HepG2 (cell line): ENCODE data around the gene PLCL2. TPM values are rescaled to one million over a fixed set of nuclear protein-coding genes. Genes with fewer than 3 reads are reported as not detected.

Experiments used
- ATAC-seq: fragments of 200-7000 bp; cut with Tn5 transposase; 3 replicates; pipeline ENCODE4 v1.9.1; 2020; ENCODE audit warnings: mild to moderate bottlenecking, moderate library complexity
- BruUV-seq: library from RNA; stranded (reverse); fragments of 400-500 nt; replicated peaks from 2 replicates; lab custom pipeline; 2021; lab: Mats Ljungman, UMichigan
- CTCF ChIA-PET: fragments of 300-600 bp; formaldehyde crosslinking; extraction: SDS; loops from one replicate; lab custom pipeline; 2021; ENCODE audit warnings: low total read pairs, inconsistent platforms, low intra/inter-chr PET ratio; lab: Yijun Ruan, JAX
- POLR2A ChIA-PET: fragments of 350-600 bp; sonication (Branson Sonifier 250); formaldehyde crosslinking; loops from one replicate; lab custom pipeline; 2020; ENCODE audit warnings: antibody characterized with exemption, inconsistent platforms; lab: Yijun Ruan, JAX
- DNase-seq: peaks from one replicate; pipeline ENCODE4 v3.0.0-alpha.2; 2015; ENCODE audit warnings: low spot score
- FAIRE-seq: peaks from 3 replicates; lab custom pipeline; 2011; peaks lifted over from hg19 to GRCh38; lab: Jason Lieb, UNC
- H2AFZ ChIP-seq: one replicate; pipeline ENCODE4 v1.6.1; 2011; ENCODE audit warnings: low read length, inconsistent platforms
- H3K27ac ChIP-seq: fragments of 300-600 bp; 3 replicates; pipeline ENCODE4 v1.8.0; 2011; ENCODE audit warnings: mixed run types, mild to moderate bottlenecking, mixed read lengths, low read length, inconsistent platforms; ENCODE audit not compliant: insufficient read depth; ENCODE audit errors: extremely low read length
- H3K27me3 ChIP-seq, 2 experiments: fragments of 200-600 bp in 1 of 2; 2 replicates in 1 of 2; 3 replicates in 1 of 2; pipeline versions ENCODE4 v1.6.0 to v1.8.0; 2011; ENCODE audit warnings: low read length in 2 of 2, mild to moderate bottlenecking in 2 of 2, moderate library complexity in 2 of 2, inconsistent platforms in 1 of 2; ENCODE audit not compliant: insufficient read depth in 2 of 2, control insufficient read depth in 1 of 2
- H3K36me3 ChIP-seq, 2 experiments: fragments of 200-600 bp in 1 of 2; replicated peaks in 1 of 2; 2 replicates in 1 of 2; 3 replicates in 1 of 2; pipeline versions ENCODE4 v1.5.1 to v1.8.0; 2011; ENCODE audit warnings: low read length in 2 of 2, inconsistent platforms in 1 of 2; ENCODE audit not compliant: insufficient read depth in 2 of 2, control insufficient read depth in 1 of 2
- H3K4me1 ChIP-seq: 2 replicates; pipeline ENCODE4 v1.5.1; 2012; ENCODE audit warnings: low read length, inconsistent platforms; ENCODE audit not compliant: insufficient read depth
- H3K4me2 ChIP-seq: 2 replicates; pipeline ENCODE4 v1.6.0; 2011; ENCODE audit warnings: low read depth, low read length, inconsistent platforms
- H3K4me3 ChIP-seq, 3 experiments: fragments of 200-600 bp in 1 of 3; sonication (generic), shearing (Covaris generic) in 1 of 3; replicated peaks in 1 of 3; 2 replicates each; pipeline ENCODE4 v1.5.1; 2011 to 2016; ENCODE audit warnings: low read length in 3 of 3, inconsistent platforms in 2 of 3, low read depth in 2 of 3, mild to moderate bottlenecking in 2 of 3, control low read depth in 1 of 3, mixed read lengths in 1 of 3; ENCODE audit not compliant: insufficient read depth in 1 of 3
- H3K79me2 ChIP-seq: one replicate; pipeline ENCODE4 v1.6.1; 2011; ENCODE audit warnings: low read length, inconsistent platforms; ENCODE audit not compliant: insufficient read depth
- H3K9ac ChIP-seq: 2 replicates; pipeline ENCODE4 v1.6.0; 2011; ENCODE audit warnings: mild to moderate bottlenecking, low read depth, low read length, inconsistent platforms; ENCODE audit not compliant: insufficient read depth
- H3K9me3 ChIP-seq: 2 replicates; pipeline ENCODE4 v1.5.1; 2012; ENCODE audit warnings: mild to moderate bottlenecking, low read length
- H4K20me1 ChIP-seq: 2 replicates; pipeline ENCODE4 v1.6.0; 2011; ENCODE audit warnings: inconsistent platforms, mild to moderate bottlenecking, low read length, moderate library complexity; ENCODE audit not compliant: insufficient read depth
- EEA1 ChIP-seq: sonication (generic); formaldehyde crosslinking; IDR thresholded peaks from 2 replicates; pipeline ENCODE4 v1.5.1; 2020; ENCODE audit warnings: mild to moderate bottlenecking, missing genetic modification reagents, borderline replicate concordance
- GATAD1 ChIP-seq: IDR thresholded peaks from 2 replicates; pipeline ENCODE4 v1.6.1; 2016; ENCODE audit warnings: missing genetic modification reagents, missing compliant biosample characterization
- HDAC6 ChIP-seq: fragments of 200-600 bp; sonication (generic); IDR thresholded peaks from 2 replicates; pipeline ENCODE4 v1.7.0; 2017; ENCODE audit warnings: mild to moderate bottlenecking, antibody characterized with exemption, low read length, low read depth
- LCORL ChIP-seq, 2 experiments: fragments of 450-650 bp in 1 of 2; sonication (generic) in 1 of 2; formaldehyde crosslinking in 1 of 2; IDR thresholded peaks; 2 replicates each; pipeline versions ENCODE4 v1.5.0 to v1.6.1; 2017 to 2020; ENCODE audit warnings: antibody characterized with exemption in 1 of 2, missing genetic modification reagents in 1 of 2
- NAIF1 ChIP-seq: sonication (generic); formaldehyde crosslinking; IDR thresholded peaks from 2 replicates; pipeline ENCODE4 v1.5.0; 2020; ENCODE audit warnings: mild to moderate bottlenecking, missing genetic modification reagents, borderline replicate concordance
- NFE2L1 ChIP-seq: sonication (generic); formaldehyde crosslinking; IDR thresholded peaks from 2 replicates; pipeline ENCODE4 v1.4.0; 2020; ENCODE audit warnings: missing genetic modification reagents, mild to moderate bottlenecking, borderline replicate concordance
- RFX1 ChIP-seq: fragments of 450-650 bp; IDR thresholded peaks from 2 replicates; pipeline ENCODE4 v1.6.1; 2017
- THYN1 ChIP-seq: sonication (generic); formaldehyde crosslinking; IDR thresholded peaks from 2 replicates; pipeline ENCODE4 v1.8.1; 2023; ENCODE audit warnings: low read depth, mild to moderate bottlenecking, moderate library complexity, missing genetic modification reagents, borderline replicate concordance
- TP53 ChIP-seq: sonication (generic); formaldehyde crosslinking; conservative IDR thresholded peaks from 2 replicates; pipeline ENCODE4 v1.4.0; 2020; ENCODE audit warnings: missing genetic modification reagents
- ZFP36L2 ChIP-seq: sonication (generic); formaldehyde crosslinking; IDR thresholded peaks from 2 replicates; pipeline ENCODE4 v1.4.0; 2020; ENCODE audit warnings: missing genetic modification reagents
- ZNF547 ChIP-seq: sonication (generic); formaldehyde crosslinking; IDR thresholded peaks from 2 replicates; pipeline ENCODE4 v1.5.1; 2020; ENCODE audit warnings: mild to moderate bottlenecking, missing genetic modification reagents
- ZNF569 ChIP-seq: sonication (generic); formaldehyde crosslinking; IDR thresholded peaks from 2 replicates; pipeline ENCODE4 v1.5.0; 2020; ENCODE audit warnings: mild to moderate bottlenecking, missing genetic modification reagents, moderate library complexity, borderline replicate concordance
- in situ Hi-C: cut with HindIII; loops from 2 replicates; pipeline ENCODE4 v1.10.0; 2017; ENCODE audit warnings: low pct_unique_long_range_greater_than_20kb; ENCODE audit not compliant: extremely low pct_ligation_motif_present
- intact Hi-C: fragments of 100-400 bp; cut with micrococcal nuclease; formaldehyde crosslinking; loops from one replicate; pipeline ENCODE4 v1.10.0; 2022; ENCODE audit not compliant: unreplicated experiment
- polyA plus RNA-seq, 8 experiments: library from polyadenylated mRNA; depleted of rRNA in 3 of 8; stranded (reverse) in 7 of 8; unstranded in 1 of 8; fragments of >200 nt; fragmentation: Illumina TruSeq in 4 of 8; extraction: Trizol in 4 of 8; gene quantifications; 2 replicates each; pipeline versions ENCODE4 v1.2.1 to v1.2.3, GENCODE V29; 2011 to 2016; ENCODE audit warnings: low read depth in 4 of 8, missing spikeins in 1 of 8, mixed read lengths in 1 of 8; ENCODE audit not compliant: insufficient read depth in 1 of 8
- total RNA-seq, 5 experiments: library from RNA; depleted of rRNA; stranded (reverse); fragments of >200 nt; fragmentation: Illumina TruSeq; extraction: Trizol; gene quantifications; 2 replicates each; pipeline ENCODE4 v1.2.3, GENCODE V29; 2016; ENCODE audit warnings: low read depth in 1 of 5
- TF ChIP-seq, protein P1 (sequence below): sonication (generic); formaldehyde crosslinking; IDR thresholded peaks from 2 replicates; pipeline ENCODE4 v1.5.0; 2020; ENCODE audit warnings: missing genetic modification reagents

PLCL2 gene
- total and polyA plus RNA-seq, 2 of the 13 experiments (the other 11 are each of a cell fraction or from before 2014, with no cell fraction given), result not detected

DNA sequence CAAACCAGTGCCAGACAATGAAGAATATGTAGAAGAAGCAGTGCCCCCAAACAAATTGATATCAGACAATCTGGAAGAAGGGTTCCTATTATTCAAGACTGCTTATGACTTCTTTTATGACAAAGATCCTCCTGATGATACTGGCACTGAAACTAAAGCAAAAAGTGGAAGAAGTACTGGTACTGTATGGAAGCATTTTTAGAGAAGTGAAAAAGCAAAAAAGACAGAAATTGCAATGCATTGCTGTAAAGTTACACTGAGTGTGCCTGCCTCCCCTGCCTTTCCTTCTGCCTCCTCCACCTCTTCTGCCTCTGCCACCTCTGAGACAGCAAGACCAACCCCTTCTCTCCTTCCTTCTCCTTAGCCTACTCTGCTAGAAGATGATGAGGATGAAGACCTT lies 167.6 kb downstream of the PLCL2 start:
- Histone ChIP-seq H3K4me1 (no peaks in the 10 kb centered on the region), H3K4me2 (no peak overlapping the region), H4K20me1 (no peaks in the 10 kb centered on the region), H2AFZ (no peak overlapping the region), H3K9ac (no peak overlapping the region), H3K36me3 (no peaks in the 10 kb centered on the region), H3K4me3 (no peak overlapping the region), H3K27ac (no peak overlapping the region), H3K27me3 (no peaks in the 10 kb centered on the region), H3K9me3 (no peaks in the 10 kb centered on the region), H3K79me2 (no peaks in the 10 kb centered on the region)
- FAIRE-seq (no peak), DNase-seq (no peak), ATAC-seq (no peak)
- in situ Hi-C loops, result no loop called here
- ChIA-PET POLR2A (no interaction called here), CTCF (no interaction called here)
- BruUV-seq, result no TSS peak
- TF ChIP-seq HDAC6 (no peak), TP53 (CRISPR knock-in tag) (no peak), THYN1 (CRISPR knock-in tag) (no peak), RFX1 (no peak), NFE2L1 (CRISPR knock-in tag) (no peak), LCORL (IDR thresholded peaks at IDR 0.05) (no peak), LCORL (CRISPR knock-in tag; IDR thresholded peaks at IDR 0.05) (no peak), GATAD1 (CRISPR knock-in tag) (no peak), ZFP36L2 (no peak), ZNF569 (no peak), NAIF1 (CRISPR knock-in tag) (no peak), ZNF547 (CRISPR knock-in tag) (no peak), EEA1 (CRISPR knock-in tag) (no peak)
- TF ChIP-seq, protein P1, sequence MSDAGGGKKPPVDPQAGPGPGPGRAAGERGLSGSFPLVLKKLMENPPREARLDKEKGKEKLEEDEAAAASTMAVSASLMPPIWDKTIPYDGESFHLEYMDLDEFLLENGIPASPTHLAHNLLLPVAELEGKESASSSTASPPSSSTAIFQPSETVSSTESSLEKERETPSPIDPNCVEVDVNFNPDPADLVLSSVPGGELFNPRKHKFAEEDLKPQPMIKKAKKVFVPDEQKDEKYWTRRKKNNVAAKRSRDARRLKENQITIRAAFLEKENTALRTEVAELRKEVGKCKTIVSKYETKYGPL, result no peak
- intact Hi-C loops, result no loop called here
